Astrocyte (in vitro differentiated cells and primary cell): ENCODE results near the gene ASB2. TPM values are rescaled to one million over a fixed set of nuclear protein-coding genes. Genes with fewer than 3 reads are reported as not detected.

Experiments used
- DNase-seq: peaks from one replicate; pipeline ENCODE4 v3.0.0-alpha.2; 2010; ENCODE audit warnings: low read depth
- FAIRE-seq: peaks from 2 replicates; lab custom pipeline; 2011; peaks lifted over from hg19 to GRCh38; lab: Jason Lieb, UNC
- H2AFZ ChIP-seq: 2 replicates; pipeline ENCODE4 v1.6.0; 2012; ENCODE audit warnings: low read depth, low read length, inconsistent platforms
- H3K27ac ChIP-seq: 2 replicates; pipeline ENCODE4 v1.5.1; 2011; ENCODE audit warnings: low read depth, low read length, inconsistent platforms
- H3K27me3 ChIP-seq: 2 replicates; pipeline ENCODE4 v1.6.0; 2011; ENCODE audit warnings: low read length, inconsistent platforms; ENCODE audit not compliant: insufficient read depth
- H3K36me3 ChIP-seq: 2 replicates; pipeline ENCODE4 v1.5.1; 2011; ENCODE audit warnings: low read length, inconsistent platforms; ENCODE audit not compliant: insufficient read depth
- H3K4me1 ChIP-seq: 2 replicates; pipeline ENCODE4 v1.5.1; 2011; ENCODE audit warnings: low read length, inconsistent platforms; ENCODE audit not compliant: insufficient read depth
- H3K4me2 ChIP-seq: 2 replicates; pipeline ENCODE4 v1.6.0; 2012; ENCODE audit warnings: low read length, inconsistent platforms
- H3K4me3 ChIP-seq: 2 replicates; pipeline ENCODE4 v1.5.1; 2011; ENCODE audit warnings: low read depth, mild to moderate bottlenecking, low read length, inconsistent platforms; ENCODE audit not compliant: insufficient read depth
- H3K79me2 ChIP-seq: 2 replicates; pipeline ENCODE4 v1.6.0; 2012; ENCODE audit warnings: mild to moderate bottlenecking, low read length, inconsistent platforms; ENCODE audit not compliant: insufficient read depth
- H3K9ac ChIP-seq: 2 replicates; pipeline ENCODE4 v1.6.0; 2012; ENCODE audit warnings: mild to moderate bottlenecking, low read length, inconsistent platforms
- H3K9me3 ChIP-seq: 2 replicates; pipeline ENCODE4 v1.5.1; 2012; ENCODE audit warnings: low read depth, mild to moderate bottlenecking, low read length, inconsistent platforms; ENCODE audit not compliant: insufficient read depth
- H4K20me1 ChIP-seq: 2 replicates; pipeline ENCODE4 v1.6.0; 2012; ENCODE audit warnings: low read length, inconsistent platforms; ENCODE audit not compliant: insufficient read depth
- H3K27ac Mint-ChIP-seq: one replicate; pipeline ENCODE4 v1.8.0; 2021; ENCODE audit warnings: mild to moderate bottlenecking, mixed read lengths; ENCODE audit not compliant: unreplicated experiment
- H3K27me3 Mint-ChIP-seq: one replicate; pipeline ENCODE4 v1.8.0; 2021; ENCODE audit warnings: low read depth, mixed read lengths; ENCODE audit not compliant: unreplicated experiment
- H3K36me3 Mint-ChIP-seq: one replicate; pipeline ENCODE4 v1.8.0; 2021; ENCODE audit warnings: low read depth, mixed read lengths; ENCODE audit not compliant: unreplicated experiment
- H3K4me1 Mint-ChIP-seq: one replicate; pipeline ENCODE4 v1.8.0; 2021; ENCODE audit warnings: low read depth, mixed read lengths; ENCODE audit not compliant: unreplicated experiment
- H3K4me3 Mint-ChIP-seq: one replicate; pipeline ENCODE4 v1.8.0; 2021; ENCODE audit warnings: mild to moderate bottlenecking, moderate library complexity, mixed read lengths; ENCODE audit not compliant: unreplicated experiment
- H3K9me3 Mint-ChIP-seq: one replicate; pipeline ENCODE4 v1.8.0; 2021; ENCODE audit warnings: mild to moderate bottlenecking, mixed read lengths; ENCODE audit not compliant: unreplicated experiment
- EZH2 ChIP-seq: IDR thresholded peaks from 2 replicates; pipeline ENCODE4 v1.6.1; 2012; ENCODE audit warnings: mild to moderate bottlenecking, low read length, inconsistent platforms; ENCODE audit not compliant: insufficient read depth
- total RNA-seq: library from RNA; stranded (reverse); gene quantifications from 2 replicates; pipeline ENCODE4 v1.2.1, GENCODE V29; 2021
- TF ChIP-seq, protein P1 (sequence below): IDR thresholded peaks from 2 replicates; pipeline ENCODE4 v1.5.1; 2011; ENCODE audit warnings: low read depth, mild to moderate bottlenecking, inconsistent platforms, low read length, moderate library complexity; ENCODE audit not compliant: insufficient read depth

ASB2 gene
- total RNA-seq, 1 donor from 2014 or later: 0.25 TPM

DNA sequence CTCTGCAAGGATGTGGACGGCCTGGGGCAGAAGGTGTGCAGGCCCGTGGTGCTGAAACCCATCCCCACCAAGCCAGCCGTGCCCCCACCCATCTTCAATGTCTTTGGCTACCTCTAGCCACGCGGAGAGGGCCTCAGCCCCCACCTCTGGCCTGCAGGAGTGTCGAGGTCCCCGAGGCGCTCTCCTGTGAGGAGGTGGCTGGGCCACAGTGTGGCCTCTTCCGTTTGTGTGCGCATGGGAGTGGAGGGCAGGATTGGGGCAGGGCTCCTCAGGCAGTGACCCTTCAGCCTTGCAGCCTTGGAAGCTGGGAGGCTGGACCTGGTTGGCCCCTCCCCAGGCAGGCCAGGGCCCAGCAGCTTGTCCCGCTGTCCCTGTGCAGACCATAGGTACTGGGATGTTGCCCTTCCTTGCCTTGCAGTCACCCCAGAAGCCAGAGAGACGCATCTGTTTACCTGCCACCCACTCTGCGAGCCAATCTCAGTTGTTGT lies 47.3 kb downstream of the ASB2 start:
- no peaks in the 10 kb centered on the region for H3K36me3 Mint-ChIP-seq
- H3K27me3 ChIP-seq: peaks cover 19% of the 10 kb centered on the region
- no peak for FAIRE-seq
- no peak for DNase-seq
- H3K4me1 ChIP-seq: no peaks in the 10 kb centered on the region
- H3K79me2 ChIP-seq: no peaks in the 10 kb centered on the region
- peaks cover 3% of the 10 kb centered on the region for H3K9me3 Mint-ChIP-seq
- H3K4me2 ChIP-seq: no peak overlapping the region
- no peak overlapping the region for H3K4me3 ChIP-seq
- no peaks in the 10 kb centered on the region for H4K20me1 ChIP-seq
- no peak overlapping the region for H3K27ac Mint-ChIP-seq
- TF ChIP-seq, protein P1, sequence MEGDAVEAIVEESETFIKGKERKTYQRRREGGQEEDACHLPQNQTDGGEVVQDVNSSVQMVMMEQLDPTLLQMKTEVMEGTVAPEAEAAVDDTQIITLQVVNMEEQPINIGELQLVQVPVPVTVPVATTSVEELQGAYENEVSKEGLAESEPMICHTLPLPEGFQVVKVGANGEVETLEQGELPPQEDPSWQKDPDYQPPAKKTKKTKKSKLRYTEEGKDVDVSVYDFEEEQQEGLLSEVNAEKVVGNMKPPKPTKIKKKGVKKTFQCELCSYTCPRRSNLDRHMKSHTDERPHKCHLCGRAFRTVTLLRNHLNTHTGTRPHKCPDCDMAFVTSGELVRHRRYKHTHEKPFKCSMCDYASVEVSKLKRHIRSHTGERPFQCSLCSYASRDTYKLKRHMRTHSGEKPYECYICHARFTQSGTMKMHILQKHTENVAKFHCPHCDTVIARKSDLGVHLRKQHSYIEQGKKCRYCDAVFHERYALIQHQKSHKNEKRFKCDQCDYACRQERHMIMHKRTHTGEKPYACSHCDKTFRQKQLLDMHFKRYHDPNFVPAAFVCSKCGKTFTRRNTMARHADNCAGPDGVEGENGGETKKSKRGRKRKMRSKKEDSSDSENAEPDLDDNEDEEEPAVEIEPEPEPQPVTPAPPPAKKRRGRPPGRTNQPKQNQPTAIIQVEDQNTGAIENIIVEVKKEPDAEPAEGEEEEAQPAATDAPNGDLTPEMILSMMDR: no peak
- no peak for TF ChIP-seq EZH2
- no peak overlapping the region for H3K9ac ChIP-seq
- no peaks in the 10 kb centered on the region for H3K36me3 ChIP-seq
- H2AFZ ChIP-seq: no peak overlapping the region
- H3K9me3 ChIP-seq: no peaks in the 10 kb centered on the region
- no peak overlapping the region for H3K4me3 Mint-ChIP-seq
- H3K4me1 Mint-ChIP-seq: no peaks in the 10 kb centered on the region
- peaks cover 51% of the 10 kb centered on the region for H3K27me3 Mint-ChIP-seq
- H3K27ac ChIP-seq: no peak overlapping the region

DNA sequence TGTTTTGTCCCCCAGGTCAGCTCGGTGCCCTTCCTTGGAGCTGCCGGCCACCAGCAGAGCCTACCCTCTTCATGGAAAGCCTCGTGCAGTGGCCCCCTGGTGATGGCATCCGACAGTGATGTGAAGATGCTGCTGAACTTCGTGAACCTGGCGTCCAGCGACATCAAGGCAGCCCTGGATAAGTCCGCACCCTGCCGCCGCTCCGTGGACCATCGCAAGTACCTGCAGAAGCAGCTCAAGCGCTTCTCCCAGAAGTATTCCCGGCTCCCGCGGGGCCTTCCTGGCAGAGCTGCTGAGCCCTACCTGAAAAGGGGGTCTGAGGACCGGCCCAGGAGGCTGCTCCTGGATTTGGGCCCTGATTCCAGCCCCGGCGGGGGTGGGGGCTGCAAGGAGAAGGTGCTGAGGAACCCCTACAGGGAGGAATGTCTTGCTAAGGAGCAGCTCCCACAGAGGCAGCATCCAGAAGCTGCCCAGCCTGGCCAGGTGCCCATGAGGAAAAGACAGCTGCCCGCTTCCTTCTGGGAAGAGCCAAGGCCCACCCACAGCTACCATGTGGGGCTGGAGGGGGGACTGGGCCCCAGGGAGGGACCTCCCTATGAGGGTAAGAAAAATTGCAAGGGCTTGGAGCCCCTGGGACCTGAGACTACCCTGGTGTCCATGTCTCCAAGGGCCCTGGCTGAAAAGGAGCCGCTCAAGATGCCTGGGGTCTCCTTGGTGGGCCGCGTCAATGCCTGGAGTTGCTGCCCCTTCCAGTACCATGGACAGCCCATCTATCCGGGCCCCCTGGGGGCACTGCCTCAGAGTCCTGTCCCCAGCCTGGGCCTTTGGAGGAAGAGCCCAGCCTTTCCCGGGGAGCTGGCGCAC lies 48.0 kb downstream of the ASB2 start:
- Histone ChIP-seq H3K4me1 (no peaks in the 10 kb centered on the region), H3K4me2 (no peak overlapping the region), H3K79me2 (no peaks in the 10 kb centered on the region), H2AFZ (no peak overlapping the region), H3K27me3 (peaks cover 17% of the 10 kb centered on the region), H3K9me3 (no peaks in the 10 kb centered on the region), H4K20me1 (no peaks in the 10 kb centered on the region), H3K9ac (no peak overlapping the region), H3K4me3 (no peak overlapping the region), H3K36me3 (no peaks in the 10 kb centered on the region), H3K27ac (no peak overlapping the region)
- FAIRE-seq (no peak), DNase-seq (no peak)
- Mint-ChIP-seq H3K27ac (no peak overlapping the region), H3K27me3 (peaks cover 50% of the 10 kb centered on the region), H3K4me3 (no peak overlapping the region), H3K36me3 (no peaks in the 10 kb centered on the region), H3K4me1 (no peaks in the 10 kb centered on the region), H3K9me3 (peaks cover 3% of the 10 kb centered on the region)
- TF ChIP-seq, protein P1: no peak
- TF ChIP-seq EZH2: no peak

- Histone ChIP-seq H3K4me3 (no peak overlapping the region), H4K20me1 (no peaks in the 10 kb centered on the region), H3K4me2 (no peak overlapping the region), H3K27ac (no peak overlapping the region), H3K9ac (no peak overlapping the region), H3K4me1 (no peaks in the 10 kb centered on the region), H3K9me3 (no peaks in the 10 kb centered on the region), H3K27me3 (peaks cover 17% of the 10 kb centered on the region), H3K79me2 (no peaks in the 10 kb centered on the region), H2AFZ (no peak overlapping the region), H3K36me3 (no peaks in the 10 kb centered on the region)
- no peak for FAIRE-seq
- H3K27ac Mint-ChIP-seq: no peak overlapping the region
- TF ChIP-seq, protein P1: no peak
- TF ChIP-seq EZH2: no peak
- DNase-seq: no peak
- H3K36me3 Mint-ChIP-seq: no peaks in the 10 kb centered on the region
- H3K4me3 Mint-ChIP-seq: no peak overlapping the region
- H3K9me3 Mint-ChIP-seq: peaks cover 3% of the 10 kb centered on the region
- no peaks in the 10 kb centered on the region for H3K4me1 Mint-ChIP-seq
- peaks cover 48% of the 10 kb centered on the region for H3K27me3 Mint-ChIP-seq
Measured at GRCh38 chr14:93927800-93928145, 48.6 kb downstream of the ASB2 start.
